GM12865 (cell line): ENCODE data around the gene HES5.

ENCODE experiments used
- DNase-seq: peaks from one replicate; pipeline ENCODE4 v3.0.0; 2010; ENCODE audit warnings: low read depth
- H3K4me3 ChIP-seq: 2 replicates; pipeline ENCODE4 v1.5.1; 2011; ENCODE audit warnings: mild to moderate bottlenecking, low read depth, low read length, control low read depth
- CTCF ChIP-seq: IDR thresholded peaks from 2 replicates; pipeline ENCODE4 v1.5.1; 2011; ENCODE audit warnings: low read length, control low read depth, low read depth, inconsistent platforms; ENCODE audit not compliant: insufficient read depth; ENCODE audit errors: missing control alignments

Gene HES5

GRCh38 chr1:2543543-2544092 is 13.6 kb upstream of the HES5 start:
- DNase-seq, result peak; percentile 18
- TF ChIP-seq CTCF, result no peak
- H3K4me3 ChIP-seq, result no peak overlapping the region

GRCh38 chr1:2542246-2542915 is 12.3 kb upstream of the HES5 start:
- no peak for TF ChIP-seq CTCF
- no peak for DNase-seq
- H3K4me3 ChIP-seq, result no peak overlapping the region

- TF ChIP-seq CTCF, result no peak
- peak; percentile 46 for DNase-seq
- no peak overlapping the region for H3K4me3 ChIP-seq
These were observed 11.7 kb upstream of the HES5 start for GRCh38 chr1:2541619-2542245.

GRCh38 chr1:2540816-2541492 is 10.9 kb upstream of the HES5 start:
- TF ChIP-seq CTCF, result no peak
- DNase-seq, result no peak
- H3K4me3 ChIP-seq, result no peak overlapping the region

- no peak overlapping the region for H3K4me3 ChIP-seq
- TF ChIP-seq CTCF, result peak; percentile 46
- DNase-seq, result peak; percentile 21
These were observed 9.3 kb upstream of the HES5 start for GRCh38 chr1:2539312-2539907.

- no peak for TF ChIP-seq CTCF
- H3K4me3 ChIP-seq, result no peak overlapping the region
- no peak for DNase-seq
These were observed 8.8 kb upstream of the HES5 start for GRCh38 chr1:2538872-2539271.
